ENCODE data around the gene HINFP. TPM values are rescaled to one million over a fixed set of nuclear protein-coding genes. Genes with fewer than 3 reads are reported as not detected.

Gene HINFP
- total and polyA plus RNA-seq, 9 of the 15 experiments (the other 6 are each of a cell fraction or from before 2014, with no cell fraction given), result 13.8 to 34.1 (median 22.5) TPM

- TF ChIP-seq ZNF274 (IDR thresholded peaks at IDR 0.05; ENCODE audit: borderline replicate concordance, low read depth, low read length) (no peak), YBX1 (IDR thresholded peaks at IDR 0.05) (no peak), FOS (IDR thresholded peaks at IDR 0.05; ENCODE audit: extremely low read depth, insufficient read length) (no peak), ASH1L (IDR thresholded peaks at IDR 0.05; ENCODE audit: borderline replicate concordance, low read depth, partially characterized antibody) (no peak), ZNF445 (CRISPR knock-in tag; IDR thresholded peaks at IDR 0.05; ENCODE audit: low read depth) (no peak), COPS2 (conservative IDR thresholded peaks at IDR 0.05) (no peak), MBD2 (IDR thresholded peaks at IDR 0.05; ENCODE audit: borderline replicate concordance, low read depth) (peak; percentile 64; the same call in 1 of the 2 replicates), ZNF511 (CRISPR knock-in tag; IDR thresholded peaks at IDR 0.05) (0 out of 2 replicates have a peak, but pooled peaks have one; percentile 60), E2F3 (CRISPR knock-in tag; IDR thresholded peaks at IDR 0.05) (no peak), ZNF583 (CRISPR knock-in tag; IDR thresholded peaks at IDR 0.05) (no peak), ETS1 (conservative IDR thresholded peaks at IDR 0.05; ENCODE audit: control insufficient read depth, low read depth, low read length) (peak; percentile 10; the same call in 1 of the 2 replicates), SREBF2 (CRISPR knock-in tag; IDR thresholded peaks at IDR 0.05) (no peak), ZBED1 (IDR thresholded peaks at IDR 0.05) (0 out of 2 replicates have a peak, but pooled peaks have one; percentile 21), TAF7 (tag; IDR thresholded peaks at IDR 0.05) (no peak), CXXC5 (CRISPR knock-in tag; IDR thresholded peaks at IDR 0.05) (peak; percentile 5; the same call in 1 of the 2 replicates), ZNF212 (CRISPR knock-in tag; IDR thresholded peaks at IDR 0.05) (peak; percentile 53; the same call in 1 of the 2 replicates), SIN3B (IDR thresholded peaks at IDR 0.05; ENCODE audit: low read depth) (no peak), DDX20 (tag; IDR thresholded peaks at IDR 0.05; ENCODE audit: low read depth) (no peak), ZBTB7A (IDR thresholded peaks at IDR 0.05; ENCODE audit: borderline replicate concordance, control insufficient read depth, low read depth, low read length) (0 out of 2 replicates have a peak, but pooled peaks have one; percentile 18), ZBTB43 (CRISPR knock-in tag; IDR thresholded peaks at IDR 0.05) (no peak), ZNF561 (CRISPR knock-in tag; conservative IDR thresholded peaks at IDR 0.05) (no peak), SMC3 (conservative IDR thresholded peaks at IDR 0.05; ENCODE audit: insufficient read depth, low read depth, low read length) (0 out of 2 replicates have a peak, but pooled peaks have one; percentile 10), FOXO4 (CRISPR knock-in tag; IDR thresholded peaks at IDR 0.05) (no peak), NFIX (CRISPR knock-in tag; IDR thresholded peaks at IDR 0.05; ENCODE audit: low read depth) (no peak)
These were observed 27.2 kb upstream of the HINFP start (continued) for GRCh38 chr11:119093942-119094815.
